Hepatic stellate cell (primary cell): ENCODE data around the gene PRPF4.
A peak's percentile ranks its signal among the peaks of the same experiment; 100 is the strongest.
"Not testable (repeated sequence)": the region's sequence is repeated elsewhere in the genome, so short reads cannot be mapped to it uniquely, and the experiment has no call there.

Experiments
- DNase-seq: peaks from one replicate; pipeline ENCODE4 v3.0.0; 2011; ENCODE audit warnings: low spot score

The PRPF4 gene

GRCh38 chr9:113267911-113268566 lies 7.4 kb upstream of the PRPF4 start:
- no peak for DNase-seq

GRCh38 chr9:113269355-113269754 lies 6.1 kb upstream of the PRPF4 start:
- no peak for DNase-seq

DNA sequence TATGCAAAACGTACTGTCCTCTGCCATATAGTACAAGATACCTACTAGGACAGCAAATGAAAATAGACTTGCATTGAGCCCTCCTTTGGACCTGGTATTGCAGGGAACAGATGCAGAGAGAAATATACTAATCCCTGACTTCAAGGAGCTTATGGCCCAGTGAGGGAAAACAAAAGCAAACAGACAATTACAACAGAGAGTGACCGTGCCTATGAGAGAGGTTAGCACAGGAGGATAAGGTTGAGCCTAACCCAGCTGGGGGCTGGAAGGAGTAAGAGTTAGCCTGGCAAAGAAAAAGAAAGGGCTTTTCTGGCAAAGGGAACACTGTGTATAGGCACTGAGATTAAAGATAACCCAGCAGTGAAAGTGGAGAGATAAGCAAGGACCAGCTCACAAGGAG lies 5.6 kb upstream of the PRPF4 start:
- no peak for DNase-seq

DNA sequence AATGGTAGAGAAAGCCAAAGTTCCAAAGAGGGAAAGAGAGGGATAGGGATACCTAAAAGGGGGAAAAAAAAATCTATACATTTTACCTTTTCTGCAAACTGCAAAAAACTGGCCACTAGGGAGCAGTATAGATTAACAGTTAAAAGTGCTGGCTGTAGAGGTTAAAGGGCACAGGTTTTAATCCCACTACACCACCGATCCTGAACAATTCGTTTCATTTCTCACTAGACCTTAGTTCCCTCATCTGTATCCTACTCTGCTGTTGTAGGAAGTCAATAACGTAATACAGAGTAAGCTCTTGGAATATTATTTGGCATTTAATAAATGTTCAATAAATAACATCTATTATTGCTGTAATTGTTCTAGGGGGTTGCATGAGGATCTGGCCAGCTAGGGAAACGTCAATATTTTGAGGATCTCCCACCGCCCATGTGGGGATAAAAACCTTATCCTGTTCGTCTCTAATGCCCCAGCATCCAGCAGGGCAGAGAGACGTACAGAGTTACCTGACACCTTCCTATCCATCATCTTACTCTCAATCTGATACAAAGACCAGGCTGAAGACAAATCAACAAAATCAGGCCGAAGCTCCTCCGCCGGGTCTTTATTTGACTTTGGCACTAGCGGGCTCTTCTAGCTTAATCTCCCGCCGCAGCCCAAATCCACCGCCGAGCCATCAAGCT lies 843 bp upstream of the PRPF4 start:
- peak; percentile 42 for DNase-seq

DNA sequence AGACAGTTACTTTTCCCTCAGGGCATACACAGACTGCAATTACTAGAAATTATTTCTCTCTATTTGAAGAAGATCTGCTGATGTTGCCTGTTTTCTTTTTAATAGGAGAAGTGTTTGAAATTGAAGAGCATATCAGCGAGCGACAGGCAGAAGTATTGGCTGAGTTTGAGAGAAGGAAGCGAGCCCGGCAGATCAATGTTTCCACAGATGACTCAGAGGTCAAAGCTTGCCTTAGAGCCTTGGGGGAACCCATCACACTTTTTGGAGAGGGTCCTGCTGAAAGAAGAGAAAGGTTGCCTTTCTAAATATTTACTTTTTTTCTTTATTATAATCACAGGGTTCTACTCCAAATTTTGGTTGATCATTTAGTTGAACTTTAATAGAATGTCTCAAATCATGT lies 3.4 kb downstream of the PRPF4 start:
- no peak for DNase-seq

DNA sequence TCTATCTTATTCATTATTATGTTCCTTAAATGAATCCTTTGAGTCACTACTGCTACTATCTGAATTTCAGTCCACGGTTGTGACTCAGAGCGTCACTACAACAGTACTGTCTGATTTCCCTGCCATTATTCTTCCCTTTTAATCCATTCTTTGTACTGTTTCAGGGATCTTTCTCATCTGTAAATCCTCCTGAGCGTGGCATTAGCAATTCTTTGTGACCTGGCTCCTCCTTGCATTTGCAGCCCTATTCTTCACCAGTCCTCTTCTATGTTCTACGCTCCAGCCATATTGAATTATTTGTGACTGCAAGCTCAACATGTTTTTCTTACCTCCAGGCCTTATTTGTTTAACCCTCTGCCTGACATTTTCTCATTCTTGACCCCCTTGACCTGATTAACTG lies 5.9 kb downstream of the PRPF4 start:
- DNase-seq: no peak

- no peak for DNase-seq
Measured at GRCh38 chr9:113289091-113289490, 13.6 kb downstream of the PRPF4 start.

DNA sequence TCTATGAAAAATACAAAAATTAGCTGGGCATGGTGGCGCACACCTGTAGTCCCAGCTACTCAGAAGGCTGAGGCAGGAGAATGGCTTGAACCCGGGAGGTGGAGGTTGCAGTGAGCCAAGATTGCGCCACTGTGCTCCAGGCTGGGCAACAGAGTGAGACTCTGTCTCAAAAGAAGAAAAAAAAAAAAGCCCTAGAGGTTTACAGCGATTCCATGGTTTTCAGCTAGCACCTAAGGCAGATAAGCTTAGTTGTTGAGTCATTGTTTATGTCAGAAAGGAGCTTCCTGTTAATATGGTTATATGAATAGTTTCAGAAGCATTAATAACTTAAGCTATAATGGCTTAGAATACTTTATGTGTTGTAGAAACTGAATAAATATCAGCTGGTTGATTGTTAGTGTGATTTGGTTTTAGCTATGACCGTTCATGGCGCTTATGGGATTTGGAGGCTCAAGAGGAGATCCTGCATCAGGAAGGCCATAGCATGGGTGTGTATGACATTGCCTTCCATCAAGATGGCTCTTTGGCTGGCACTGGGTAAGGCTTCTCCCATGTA lies 14.7 kb downstream of the PRPF4 start:
- no peak for DNase-seq

DNA sequence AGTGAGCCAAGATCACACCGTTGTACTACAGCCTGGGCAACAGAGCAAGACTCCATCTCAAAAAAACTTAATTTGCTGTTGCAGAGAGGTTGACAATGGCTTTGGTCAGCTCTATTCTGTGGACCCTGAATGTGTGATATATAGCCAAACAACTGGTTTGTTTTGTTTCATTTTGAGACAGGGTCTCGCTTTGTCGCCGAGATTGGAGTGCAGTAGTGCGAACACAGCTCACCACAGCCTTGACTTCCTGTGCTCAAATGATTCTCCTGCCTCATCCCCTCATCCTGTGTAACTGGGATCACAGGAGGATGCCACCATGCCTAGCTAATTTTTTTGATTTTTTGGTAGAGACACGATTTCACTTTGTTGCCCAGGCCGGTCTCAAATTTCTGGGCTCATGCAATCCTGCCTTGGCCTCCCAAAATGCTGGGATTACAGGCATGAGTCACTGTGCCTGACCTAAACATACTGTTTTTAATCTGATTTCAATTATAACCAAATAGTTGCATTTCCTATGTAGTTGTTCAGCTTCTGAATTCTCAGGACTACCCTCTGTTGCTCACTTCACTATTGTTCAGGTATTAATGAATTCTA lies 17.9 kb downstream of the PRPF4 start:
- no peak for DNase-seq

DNA sequence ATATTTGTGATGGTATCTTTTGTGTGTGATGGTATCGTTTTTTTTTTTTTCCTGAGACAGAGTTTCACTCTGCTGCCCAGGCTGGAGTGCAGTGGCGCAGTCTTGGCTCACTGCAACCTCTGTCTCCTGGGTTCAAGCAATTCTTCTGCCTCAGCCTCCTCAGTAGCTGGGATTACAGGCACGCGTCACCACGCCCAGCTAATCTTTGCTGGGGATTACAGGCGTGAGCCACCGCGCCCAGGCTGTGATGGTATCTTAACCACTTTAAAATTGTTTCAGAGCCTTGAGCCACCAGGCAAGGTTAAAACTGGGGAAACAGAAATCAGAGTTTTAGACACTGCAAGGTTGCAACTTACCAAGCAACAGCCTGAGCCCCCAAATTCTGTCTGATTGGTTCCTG lies 20.8 kb downstream of the PRPF4 start:
- DNase-seq: not testable (repeated sequence)

DNA sequence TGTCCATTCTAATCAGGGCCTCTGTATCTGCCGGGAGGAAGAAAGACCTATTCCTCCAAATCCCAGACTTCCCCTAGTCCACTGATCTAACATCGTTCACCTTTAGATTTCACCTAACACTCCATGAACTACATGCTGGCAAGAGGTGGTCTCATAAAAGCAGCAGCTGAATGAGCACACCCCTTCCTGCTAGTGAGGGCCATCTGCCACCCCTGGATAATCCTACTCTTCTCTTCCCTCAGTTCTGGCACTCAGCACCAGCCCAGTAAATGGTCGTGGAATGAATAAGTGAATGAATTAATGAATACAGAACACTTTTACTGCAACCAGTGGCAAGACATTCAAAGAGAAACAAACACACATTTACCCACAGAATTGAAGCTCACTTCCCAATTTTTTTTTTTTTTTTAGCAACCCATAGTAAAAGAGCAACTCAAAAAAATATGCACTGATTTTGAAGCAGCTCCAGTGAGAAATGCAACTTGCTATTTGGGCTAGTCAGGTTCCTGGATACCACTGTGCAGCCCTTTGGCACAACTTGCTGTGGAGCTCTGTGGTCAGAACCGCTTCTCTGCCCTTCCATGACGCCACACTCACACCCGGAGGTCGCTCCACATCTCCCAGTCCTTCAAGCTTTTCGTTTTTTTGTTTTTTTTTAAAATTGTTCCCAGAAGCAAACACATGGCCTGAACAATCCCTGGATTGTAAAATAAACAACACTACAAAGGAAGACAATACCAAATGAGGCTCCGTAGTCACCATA lies 21.5 kb downstream of the PRPF4 start:
- DNase-seq: no peak

DNA sequence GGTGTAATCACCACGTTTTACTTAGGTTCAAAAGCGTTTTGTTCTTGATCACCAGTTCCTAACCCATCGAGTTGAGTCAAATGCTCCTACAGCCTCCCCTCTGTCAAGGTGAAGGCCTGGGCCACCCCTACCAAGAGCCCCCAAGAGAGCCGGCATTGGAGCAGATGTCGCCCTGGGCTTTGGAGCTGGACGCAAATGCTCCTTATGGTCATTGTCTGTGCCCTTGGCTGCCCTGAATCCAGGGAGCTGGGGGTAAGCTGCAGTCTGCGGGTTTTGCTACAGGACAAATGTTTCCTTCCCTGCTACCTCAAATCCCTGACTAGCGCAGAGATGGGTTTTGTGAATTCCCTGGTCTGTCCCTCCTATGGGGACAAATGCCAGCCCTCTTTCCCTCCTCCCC lies 22.9 kb downstream of the PRPF4 start:
- DNase-seq: no peak

DNA sequence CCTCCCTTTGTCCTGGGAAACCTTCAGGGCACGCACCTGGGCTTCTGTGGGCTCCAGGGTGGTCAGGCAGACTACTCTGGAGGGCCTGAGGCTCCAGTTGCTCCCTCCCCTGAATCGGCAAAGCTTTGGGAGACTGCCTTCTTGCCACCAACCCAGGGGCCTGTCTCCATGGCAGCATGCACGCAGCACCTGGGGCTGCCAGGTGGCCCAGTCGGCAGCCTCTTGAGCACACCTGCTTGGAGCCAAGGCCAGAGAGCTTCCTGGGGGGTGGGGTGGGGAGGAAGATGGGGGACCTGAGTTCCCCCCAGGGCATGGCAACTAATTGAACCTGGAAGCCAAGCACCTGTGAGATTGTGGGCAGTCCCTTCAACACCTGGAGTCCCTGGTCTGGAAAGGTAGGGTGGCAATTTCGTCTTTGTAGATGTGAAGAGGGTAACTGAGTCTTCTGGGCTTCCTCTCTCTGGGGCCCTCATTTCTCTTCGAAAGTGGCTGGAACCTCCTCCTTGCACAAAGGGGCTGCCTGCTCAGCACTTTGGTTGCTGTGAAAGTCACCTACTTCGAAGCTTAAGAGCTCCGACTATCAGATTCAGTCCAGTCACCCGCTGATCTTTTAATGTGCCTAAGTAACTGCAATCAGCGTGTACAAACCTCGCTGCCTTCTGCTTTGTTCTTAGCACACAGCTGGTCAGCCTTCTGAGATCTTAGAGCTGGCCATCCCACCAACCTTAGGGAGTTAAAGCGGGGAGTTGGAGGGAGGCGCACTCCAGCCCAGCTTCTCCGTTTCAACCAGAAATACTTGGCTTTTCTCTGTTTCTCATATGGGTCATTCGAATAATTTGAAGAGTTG lies 23.7 kb downstream of the PRPF4 start:
- no peak for DNase-seq

- peak; percentile 21 for DNase-seq
Measured at GRCh38 chr9:113299800-113300292, 24.4 kb downstream of the PRPF4 start.

DNA sequence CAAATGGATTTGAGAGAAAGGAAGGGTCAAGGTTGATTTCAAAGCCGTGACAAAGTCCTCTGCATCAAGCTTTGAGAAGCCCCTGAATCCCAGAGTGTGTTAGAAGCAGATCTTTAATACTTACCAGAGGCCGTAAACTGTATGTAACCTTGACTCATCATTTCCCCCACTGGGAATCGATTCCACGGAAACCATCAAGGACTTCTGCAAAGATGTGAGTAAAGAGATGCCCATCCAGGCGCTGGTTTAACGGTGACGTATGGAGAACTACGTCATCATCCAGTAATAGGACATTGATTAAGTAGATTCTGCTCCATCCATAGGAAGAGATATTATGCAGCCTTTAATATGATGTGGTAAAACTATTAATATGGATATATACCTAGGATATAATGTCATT lies 26.1 kb downstream of the PRPF4 start:
- DNase-seq: no peak

GRCh38 chr9:113302792-113303418 lies 27.4 kb downstream of the PRPF4 start, which contains the start of gene RNF183:
TSS of gene RNF183 (minus strand) at chr9:113303376. CDS start at chr9:113298184, 5,192 bp downstream.
- no peak for DNase-seq

- DNase-seq: no peak
Measured at GRCh38 chr9:113306566-113306965, 31.1 kb downstream of the PRPF4 start.

- DNase-seq: no peak
Measured at GRCh38 chr9:113307396-113307975, 32.0 kb downstream of the PRPF4 start.

DNA sequence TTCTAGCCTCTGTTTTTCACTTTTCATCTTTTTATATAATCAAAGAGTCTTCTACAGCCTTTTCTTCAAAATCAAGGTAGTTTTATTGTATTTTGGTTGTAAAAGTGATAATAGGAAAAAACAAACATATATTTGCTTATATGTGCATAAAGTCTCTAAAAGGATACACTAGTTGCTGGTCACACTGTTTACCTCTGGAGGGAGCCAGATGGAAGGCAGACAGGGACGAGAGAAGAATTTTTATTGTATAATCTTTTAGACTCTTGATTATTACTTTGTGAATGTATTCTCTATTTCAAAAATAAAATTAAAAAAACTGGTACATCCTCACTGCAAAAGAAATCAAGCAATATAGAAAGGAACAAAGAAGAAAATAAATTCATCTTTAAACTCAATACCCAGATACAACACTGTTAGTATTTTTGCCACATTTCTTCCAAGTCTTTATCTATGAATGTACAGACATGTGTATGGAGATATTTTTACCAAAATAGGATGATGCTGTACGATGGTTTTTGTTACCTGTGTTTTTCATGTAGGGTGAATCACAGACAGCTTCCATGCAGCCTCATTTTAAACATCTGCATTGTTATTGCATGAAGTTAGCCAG lies 33.9 kb downstream of the PRPF4 start:
- DNase-seq: peak; percentile 40

- no peak for DNase-seq
Measured at GRCh38 chr9:113310538-113310937, 35.1 kb downstream of the PRPF4 start.
